ENCODE measurements around the gene AP4E1.

The AP4E1 gene

DNA sequence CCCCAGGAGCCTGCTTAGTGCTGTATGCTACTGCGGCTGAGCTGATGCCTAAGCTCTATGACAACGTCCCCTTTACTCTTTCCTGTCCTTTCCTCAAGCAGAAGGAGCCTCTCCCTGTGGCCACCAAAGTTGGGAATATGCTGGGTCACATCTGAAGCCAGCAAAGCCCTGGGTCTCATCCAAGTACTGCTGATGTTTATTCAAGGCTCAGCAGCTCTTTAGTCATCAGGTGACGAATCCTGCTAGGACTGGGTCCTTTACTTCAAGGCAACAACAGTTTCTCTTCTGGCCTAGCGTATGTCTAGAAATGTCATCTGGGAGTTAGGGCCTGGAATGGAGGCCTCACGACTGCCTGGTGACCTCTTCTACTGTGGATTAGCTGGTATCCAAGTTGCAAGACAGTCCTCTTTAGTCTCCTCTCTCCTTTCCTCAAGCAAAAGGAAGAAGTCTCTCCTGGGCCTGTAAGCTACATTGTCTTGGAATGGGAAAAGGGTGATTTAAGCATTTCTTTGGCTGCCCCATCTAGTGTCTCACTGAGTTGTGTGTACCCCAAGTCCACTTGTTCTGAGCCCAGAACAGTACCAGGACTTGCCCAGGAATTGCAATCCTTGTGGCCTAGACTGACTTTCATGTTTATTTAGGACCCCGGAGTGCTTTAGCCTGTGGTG is 122.3 kb downstream of the AP4E1 start:
- no peak for DNase-seq

DNA sequence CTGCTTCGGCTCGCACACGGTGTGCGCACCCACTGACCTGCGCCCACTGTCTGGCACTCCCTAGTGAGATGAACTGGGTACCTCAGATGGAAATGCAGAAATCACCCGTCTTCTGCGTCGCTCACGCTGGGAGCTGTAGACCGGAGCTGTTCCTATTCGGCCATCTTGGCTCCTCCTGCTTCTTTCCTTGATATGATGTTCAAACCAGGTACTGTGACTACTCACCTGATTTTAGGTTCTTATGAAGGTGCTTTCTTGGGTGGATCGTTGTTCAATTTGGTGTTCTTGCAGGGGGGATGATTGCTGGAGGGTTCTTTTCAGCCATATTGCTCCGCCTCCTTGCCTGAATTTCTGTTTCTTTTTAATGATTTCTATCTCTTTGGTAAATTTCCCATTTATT is 129.0 kb downstream of the AP4E1 start:
- peak; percentile 18 for DNase-seq

DNA sequence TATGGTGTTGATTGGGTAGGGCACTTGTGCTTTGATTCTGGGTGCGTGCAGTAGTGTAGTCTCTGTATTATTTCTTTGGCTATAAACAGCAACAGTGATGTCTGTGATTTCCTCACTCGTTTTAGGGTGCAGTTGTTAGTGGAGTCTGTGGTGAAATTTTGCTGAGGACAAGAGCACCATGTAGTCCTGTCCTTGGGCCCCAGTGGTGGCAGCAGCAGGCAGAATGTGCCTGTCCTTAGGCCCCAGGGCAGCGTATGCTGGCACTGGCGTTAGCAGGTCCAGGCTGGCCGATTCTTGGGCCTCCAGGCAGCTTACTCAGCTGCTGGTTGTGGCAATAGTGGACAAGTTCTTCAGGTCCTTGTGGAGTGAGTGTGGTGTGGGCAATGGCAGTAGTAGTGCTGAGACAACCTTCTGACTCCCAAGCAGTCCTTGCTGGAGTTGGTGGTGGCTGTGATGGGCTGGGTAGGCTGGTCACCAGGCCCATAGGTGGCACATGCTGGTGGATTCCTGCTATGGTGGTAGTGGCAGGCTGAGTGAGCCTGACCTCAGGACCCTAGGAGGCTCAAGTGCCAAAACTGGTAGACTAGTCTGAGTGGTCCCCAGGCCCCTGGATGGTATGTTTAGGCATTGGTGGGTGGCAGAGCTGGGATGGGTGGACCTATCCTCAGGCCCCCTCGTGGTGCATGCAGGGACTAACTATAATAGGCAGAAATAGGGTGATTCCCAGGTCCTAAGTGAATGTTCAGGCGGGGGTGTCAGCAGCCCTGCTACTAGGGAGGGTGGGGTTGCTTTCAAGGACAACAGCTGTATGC is 129.9 kb downstream of the AP4E1 start:
- no peak for DNase-seq

DNA sequence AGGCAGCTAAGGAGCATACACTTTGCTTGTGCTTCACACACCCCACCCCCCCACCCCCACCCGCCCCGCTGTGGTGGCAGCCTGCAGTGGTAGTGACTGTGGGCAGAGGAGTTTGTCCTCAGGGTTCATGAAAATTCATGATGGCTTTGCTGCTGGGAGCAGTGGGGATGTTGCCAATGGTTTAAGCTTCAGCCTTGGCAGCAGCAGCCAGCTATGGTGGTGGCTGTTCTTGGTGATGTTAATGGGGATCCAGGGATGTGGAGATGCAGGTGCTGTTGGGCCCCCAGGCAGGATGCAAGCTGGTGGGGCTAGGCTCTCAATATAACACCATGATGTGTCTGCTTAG is 130.5 kb downstream of the AP4E1 start:
- DNase-seq = no peak

DNA sequence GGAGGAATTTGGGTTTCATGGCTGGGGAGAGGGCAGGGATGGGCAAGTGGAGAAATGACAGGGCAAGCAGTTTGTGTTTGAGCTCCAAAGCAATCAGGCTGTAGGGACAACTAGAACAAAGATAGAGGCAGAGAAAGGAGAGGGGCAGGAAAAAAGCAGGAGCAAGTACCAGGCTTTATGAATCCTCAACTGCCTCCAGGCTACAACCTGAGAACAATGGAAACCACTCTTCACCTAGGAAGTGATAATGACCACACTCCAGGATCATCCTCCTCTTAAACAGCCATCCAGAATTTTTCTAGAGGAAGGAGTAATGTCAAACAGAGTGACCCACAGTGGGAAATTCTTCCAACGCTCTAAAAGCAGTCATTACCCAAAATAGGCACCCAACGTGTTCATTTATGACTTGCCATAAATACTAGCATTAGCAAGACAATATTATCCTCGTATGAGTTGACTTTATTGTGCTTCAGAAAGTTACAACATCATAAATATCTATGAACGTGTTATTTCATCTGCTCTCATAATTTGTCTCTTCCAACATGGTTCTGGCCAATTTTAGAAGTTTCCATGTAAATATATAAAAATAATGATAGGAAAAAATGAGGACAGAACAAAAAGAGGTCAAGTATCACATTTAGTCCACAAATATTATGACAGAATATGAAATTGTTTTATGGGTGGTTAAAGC is 135.7 kb downstream of the AP4E1 start:
- peak; percentile 24 for DNase-seq

DNA sequence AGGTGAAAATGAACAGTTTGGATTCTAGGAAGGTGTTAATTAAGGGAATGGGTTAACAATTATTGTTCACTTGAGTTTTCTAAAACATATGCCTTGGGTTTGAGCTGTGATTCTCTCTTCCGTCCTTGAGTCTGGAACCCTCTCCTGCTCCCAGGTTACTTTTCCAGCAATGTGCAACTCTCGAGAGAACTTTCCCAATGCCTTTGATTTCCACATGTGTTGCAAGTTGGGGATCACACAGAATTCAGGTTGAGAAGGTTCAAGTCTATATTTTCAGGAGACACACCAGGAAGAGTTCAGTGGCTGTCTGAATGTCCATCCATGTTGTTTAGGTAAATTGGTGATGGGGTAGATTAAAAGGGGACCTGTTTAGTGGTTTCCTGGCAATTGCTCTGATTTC is 137.5 kb downstream of the AP4E1 start:
- no peak for DNase-seq

DNA sequence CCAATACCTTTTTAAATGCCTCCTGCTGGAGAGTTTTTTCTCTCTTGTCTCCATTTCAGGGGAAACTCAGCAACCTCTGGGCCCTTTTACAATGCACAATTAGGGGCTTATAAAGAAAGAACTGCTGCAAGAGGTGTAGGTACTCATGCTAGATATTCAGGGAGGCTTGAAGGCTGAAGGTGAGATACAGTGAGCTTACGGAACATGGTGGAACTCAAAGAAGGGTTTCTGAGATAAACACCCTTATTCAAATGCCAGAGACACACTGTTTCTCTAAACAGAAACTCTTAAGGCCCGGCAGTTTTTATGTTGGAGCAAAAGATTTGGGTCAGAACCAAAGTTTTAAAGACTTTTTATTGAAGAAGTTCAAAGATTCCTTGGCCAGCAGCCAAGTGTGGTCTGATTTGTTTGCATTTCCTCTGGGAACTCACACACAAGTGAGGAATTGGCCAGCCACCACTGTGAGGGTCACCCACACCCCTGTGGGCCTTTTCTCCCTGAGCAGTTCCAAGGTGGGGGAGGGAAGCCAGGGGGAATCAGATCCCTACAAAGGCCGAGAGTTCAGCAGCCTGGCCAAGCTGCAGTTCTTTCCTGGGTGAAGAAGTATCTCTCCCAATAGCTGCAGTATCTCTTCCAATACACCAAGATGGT is 138.4 kb downstream of the AP4E1 start:
- DNase-seq = no peak

DNA sequence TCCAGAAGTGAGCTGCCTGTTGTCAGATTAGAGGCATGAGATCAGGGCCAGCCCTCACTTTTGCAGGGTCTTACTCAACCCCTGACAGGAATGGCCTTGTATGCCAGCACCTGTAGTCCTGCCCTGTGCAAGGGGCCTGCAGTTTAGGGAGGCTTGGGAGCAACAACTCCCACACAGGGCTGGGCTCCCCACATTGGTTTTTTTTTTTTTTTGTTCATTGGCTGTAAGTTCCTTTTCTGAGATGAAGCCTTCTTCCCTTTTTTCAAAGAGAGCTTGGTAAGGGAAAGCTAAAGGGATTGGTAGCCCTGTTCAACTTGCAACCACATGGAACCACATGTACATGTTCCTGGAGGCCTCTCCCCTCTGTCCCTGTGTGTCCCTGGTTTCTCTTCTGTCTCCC is 139.8 kb downstream of the AP4E1 start:
- DNase-seq = no peak

DNA sequence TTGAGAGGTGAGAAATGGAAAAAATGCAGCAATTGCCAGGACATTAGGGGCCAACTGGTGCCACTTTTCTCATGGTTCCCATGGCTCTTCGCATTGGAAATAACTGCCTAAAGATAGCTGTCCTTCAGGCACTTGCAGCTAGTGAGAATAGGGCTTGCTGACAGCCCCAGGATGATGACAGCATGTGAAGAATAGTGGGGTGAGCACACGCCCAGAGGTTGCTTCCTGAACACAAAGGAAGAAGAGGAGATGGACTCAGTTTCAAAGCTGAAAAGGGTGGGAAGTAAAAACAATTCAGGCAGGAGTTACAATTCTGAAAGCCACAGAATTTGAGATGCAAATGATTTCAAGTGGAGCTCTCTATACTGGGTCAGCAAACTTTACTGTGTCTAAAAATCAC is 140.6 kb downstream of the AP4E1 start:
- DNase-seq = no peak

DNA sequence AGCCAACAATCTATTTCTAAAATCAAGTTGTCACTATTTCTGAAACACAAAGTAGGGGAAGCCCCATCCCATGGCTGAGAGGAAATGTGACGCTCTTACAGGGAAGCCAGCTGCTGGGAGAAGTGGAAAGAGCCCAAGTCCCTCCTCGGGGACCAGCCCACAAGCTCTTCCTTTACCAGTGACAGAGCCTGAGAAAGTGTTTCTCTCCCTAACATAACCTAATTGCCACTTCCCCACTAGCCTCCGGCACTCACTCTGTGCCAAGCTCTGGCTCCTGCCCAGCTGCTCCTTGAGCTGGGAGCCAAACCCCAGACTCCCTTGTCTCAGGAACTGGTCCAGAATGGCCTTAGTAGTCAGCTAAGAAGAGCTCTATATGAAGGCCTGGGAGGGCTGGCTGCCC is 143.3 kb downstream of the AP4E1 start:
- DNase-seq = no peak

DNA sequence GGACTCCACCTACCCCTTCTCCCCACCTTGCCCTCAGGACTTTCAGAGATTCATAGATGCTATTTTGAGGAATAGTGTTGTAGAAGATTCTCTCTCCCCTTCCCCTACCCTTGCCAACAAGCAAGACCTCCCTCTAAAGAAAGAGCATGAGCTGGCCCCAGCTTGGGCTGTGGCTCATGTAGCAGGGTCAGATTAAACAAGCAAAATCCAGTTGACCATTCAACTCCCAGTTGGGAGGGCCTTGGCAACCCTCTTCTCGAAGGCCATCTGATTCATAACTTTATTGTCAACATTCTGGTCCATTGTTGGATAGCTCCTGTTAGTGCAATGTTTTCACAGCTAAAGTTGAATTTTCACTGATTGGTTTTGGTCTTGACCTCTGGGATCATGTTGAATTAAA is 145.1 kb downstream of the AP4E1 start:
- no peak for DNase-seq

DNA sequence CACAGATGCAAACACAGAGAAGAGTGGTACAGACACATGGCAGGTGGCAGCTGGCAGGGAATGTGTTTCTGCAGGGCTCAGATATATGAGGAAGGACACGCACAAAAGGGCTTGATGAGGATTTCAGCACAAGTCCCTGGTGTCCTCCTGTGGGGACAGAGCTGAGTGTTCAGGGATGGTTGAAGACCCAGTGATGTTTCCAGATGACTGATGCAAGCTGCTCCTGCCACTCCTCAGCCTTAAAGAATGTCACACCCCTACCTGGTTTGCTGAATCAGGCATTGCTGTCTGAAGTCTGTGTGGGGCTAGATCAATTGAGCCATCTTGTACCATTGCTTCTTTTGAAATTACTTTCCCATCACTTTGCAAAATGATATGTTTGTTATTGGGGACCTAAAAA is 146.1 kb downstream of the AP4E1 start:
- DNase-seq = no peak
